ENCODE measurements around the gene OR5L1.

OR5L1 gene

DNA sequence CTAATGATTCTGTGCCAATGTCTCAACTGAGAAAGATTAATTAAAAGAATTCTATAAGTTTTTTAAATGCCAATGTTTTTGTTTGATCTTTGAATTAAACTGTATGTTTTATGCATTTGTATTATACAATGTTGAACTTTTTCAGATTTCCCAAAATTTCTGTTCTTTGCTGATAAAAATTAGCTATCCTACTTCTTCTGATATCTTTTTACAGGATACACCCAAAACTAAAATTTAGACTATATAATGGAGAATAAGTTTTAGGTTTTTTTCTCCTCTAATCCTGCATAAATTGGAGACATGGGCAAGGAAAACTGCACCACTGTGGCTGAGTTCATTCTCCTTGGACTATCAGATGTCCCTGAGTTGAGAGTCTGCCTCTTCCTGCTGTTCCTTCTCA lies 15.8 kb downstream of the OR5L1 start, which contains the start of gene OR5L2:
TSS of gene OR5L2 (plus strand) at position 301 of the 400 bp plus-strand sequence. CDS start at position 301, 0 bp downstream.
- DNase-seq (ENCODE audit: low spot score): no peak
- TF ChIP-seq, protein P1, sequence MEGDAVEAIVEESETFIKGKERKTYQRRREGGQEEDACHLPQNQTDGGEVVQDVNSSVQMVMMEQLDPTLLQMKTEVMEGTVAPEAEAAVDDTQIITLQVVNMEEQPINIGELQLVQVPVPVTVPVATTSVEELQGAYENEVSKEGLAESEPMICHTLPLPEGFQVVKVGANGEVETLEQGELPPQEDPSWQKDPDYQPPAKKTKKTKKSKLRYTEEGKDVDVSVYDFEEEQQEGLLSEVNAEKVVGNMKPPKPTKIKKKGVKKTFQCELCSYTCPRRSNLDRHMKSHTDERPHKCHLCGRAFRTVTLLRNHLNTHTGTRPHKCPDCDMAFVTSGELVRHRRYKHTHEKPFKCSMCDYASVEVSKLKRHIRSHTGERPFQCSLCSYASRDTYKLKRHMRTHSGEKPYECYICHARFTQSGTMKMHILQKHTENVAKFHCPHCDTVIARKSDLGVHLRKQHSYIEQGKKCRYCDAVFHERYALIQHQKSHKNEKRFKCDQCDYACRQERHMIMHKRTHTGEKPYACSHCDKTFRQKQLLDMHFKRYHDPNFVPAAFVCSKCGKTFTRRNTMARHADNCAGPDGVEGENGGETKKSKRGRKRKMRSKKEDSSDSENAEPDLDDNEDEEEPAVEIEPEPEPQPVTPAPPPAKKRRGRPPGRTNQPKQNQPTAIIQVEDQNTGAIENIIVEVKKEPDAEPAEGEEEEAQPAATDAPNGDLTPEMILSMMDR (IDR thresholded peaks at IDR 0.05; ENCODE audit: extremely low read depth, insufficient read depth, missing control alignments): no peak
- in situ Hi-C loops (cut with MboI; ENCODE audit: low pct_unique_long_range_greater_than_20kb, low sequenced_read_pairs, unreplicated experiment): no loop called here

DNA sequence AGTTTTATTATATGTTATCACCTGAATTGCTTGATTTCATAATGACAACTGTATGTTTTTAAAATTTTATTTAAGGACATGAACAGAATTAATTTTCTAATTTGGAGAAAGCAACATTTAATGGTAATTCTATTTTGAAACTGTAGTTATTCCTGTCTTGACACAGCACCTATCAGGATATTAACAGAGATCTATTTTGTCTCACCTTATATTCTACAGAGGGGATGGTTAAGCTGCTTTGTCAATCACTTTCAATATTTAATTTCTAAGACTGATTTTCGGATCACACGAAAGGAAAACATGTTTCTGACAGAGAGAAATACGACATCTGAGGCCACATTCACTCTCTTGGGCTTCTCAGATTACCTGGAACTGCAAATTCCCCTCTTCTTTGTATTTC lies 27.3 kb downstream of the OR5L1 start, which contains the start of gene OR5D16:
TSS of gene OR5D16 (plus strand) at position 301 of the 400 bp plus-strand sequence. CDS start at position 301, 0 bp downstream.
- no peak for DNase-seq (ENCODE audit: low spot score)
- TF ChIP-seq, protein P1 (IDR thresholded peaks at IDR 0.05; ENCODE audit: extremely low read depth, insufficient read depth, missing control alignments): no peak
- in situ Hi-C loops (cut with MboI; ENCODE audit: low pct_unique_long_range_greater_than_20kb, low sequenced_read_pairs, unreplicated experiment): no loop called here

DNA sequence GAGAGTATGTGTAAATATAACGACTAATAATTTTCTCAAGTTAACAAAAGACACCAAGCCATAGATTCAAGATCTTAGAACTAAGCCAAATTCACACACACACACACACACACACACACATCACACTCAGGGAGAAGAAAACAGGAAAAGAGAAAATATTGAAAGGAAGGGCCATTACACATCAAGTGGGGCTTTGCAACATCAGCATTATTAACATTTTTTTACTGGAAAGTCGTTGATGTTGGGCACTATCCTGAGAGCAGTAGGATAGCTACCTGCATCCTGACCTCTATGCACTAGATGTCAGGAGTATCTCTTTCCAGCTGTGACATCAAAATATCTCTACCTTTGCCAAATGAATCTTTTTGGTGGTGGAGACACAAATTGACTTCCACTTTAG lies 36.3 kb downstream of the OR5L1 start:
- in situ Hi-C loops (cut with MboI; ENCODE audit: low pct_unique_long_range_greater_than_20kb, low sequenced_read_pairs, unreplicated experiment): no loop called here
- TF ChIP-seq, protein P1 (IDR thresholded peaks at IDR 0.05; ENCODE audit: extremely low read depth, insufficient read depth, missing control alignments): no peak
- DNase-seq (ENCODE audit: low spot score): no peak

DNA sequence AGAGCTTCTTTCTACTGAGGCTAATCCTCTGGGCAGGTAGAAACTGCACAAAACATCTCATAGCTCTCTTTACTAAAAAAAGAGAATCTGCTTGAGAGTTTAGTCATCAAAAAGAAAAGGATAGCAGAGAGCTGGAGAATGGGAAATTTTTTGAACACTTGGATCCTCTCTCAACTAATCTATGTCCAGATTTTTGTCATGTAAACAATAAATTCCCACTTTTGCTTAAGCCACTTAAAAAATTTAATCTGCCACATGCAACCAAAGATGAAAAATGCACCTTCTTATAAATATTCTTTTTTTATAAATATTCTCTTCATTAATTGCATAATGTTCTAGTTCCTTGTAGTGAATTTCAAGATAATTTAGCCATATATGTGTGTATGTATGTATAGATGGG lies 37.9 kb downstream of the OR5L1 start:
- DNase-seq (ENCODE audit: low spot score): no peak
- in situ Hi-C loops (cut with MboI; ENCODE audit: low pct_unique_long_range_greater_than_20kb, low sequenced_read_pairs, unreplicated experiment): no loop called here
- TF ChIP-seq, protein P1 (IDR thresholded peaks at IDR 0.05; ENCODE audit: extremely low read depth, insufficient read depth, missing control alignments): no peak

DNA sequence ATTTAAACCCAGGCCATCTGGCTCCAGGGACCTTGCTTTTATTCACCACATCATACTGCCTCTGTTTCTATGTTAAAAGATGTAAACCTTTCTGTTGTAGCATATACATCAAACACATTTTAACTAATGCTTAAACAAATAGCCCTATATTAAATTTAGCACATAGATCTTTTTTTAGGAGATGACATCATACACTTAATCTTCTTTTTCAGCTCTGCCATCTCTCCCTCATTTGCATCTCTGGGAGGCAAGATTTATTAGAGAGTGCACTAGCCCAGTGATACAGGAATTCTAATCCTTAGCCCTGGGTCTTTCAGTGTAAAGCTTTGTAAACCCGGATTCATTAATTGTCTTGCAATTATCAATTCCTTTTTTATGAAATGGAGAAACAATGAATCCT lies 41.0 kb downstream of the OR5L1 start:
- DNase-seq (ENCODE audit: low spot score): no peak
- TF ChIP-seq, protein P1 (IDR thresholded peaks at IDR 0.05; ENCODE audit: extremely low read depth, insufficient read depth, missing control alignments): no peak
- in situ Hi-C loops (cut with MboI; ENCODE audit: low pct_unique_long_range_greater_than_20kb, low sequenced_read_pairs, unreplicated experiment): no loop called here

DNA sequence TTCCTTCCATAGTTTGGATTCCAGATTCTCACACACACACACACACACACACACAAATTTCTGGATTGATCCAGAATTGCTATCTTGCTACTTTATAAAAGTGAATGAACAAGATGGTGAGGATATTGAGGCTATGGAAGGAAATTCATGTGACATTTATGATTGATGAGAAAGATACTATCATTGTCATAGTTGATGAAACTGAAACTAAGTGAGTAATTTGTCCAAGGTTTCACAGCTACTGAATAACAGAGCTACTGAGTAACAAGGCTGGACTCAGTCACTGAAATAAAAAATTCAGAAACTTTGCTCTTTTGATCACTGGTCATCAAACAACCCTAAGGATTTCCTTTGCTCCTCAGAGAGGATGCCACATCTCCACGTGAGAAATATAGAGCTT lies 43.5 kb downstream of the OR5L1 start:
- in situ Hi-C loops (cut with MboI; ENCODE audit: low pct_unique_long_range_greater_than_20kb, low sequenced_read_pairs, unreplicated experiment): no loop called here
- TF ChIP-seq, protein P1 (IDR thresholded peaks at IDR 0.05; ENCODE audit: extremely low read depth, insufficient read depth, missing control alignments): no peak
- DNase-seq (ENCODE audit: low spot score): no peak

All from GM13977 (cell line).